AG04449 (cell line): ENCODE results near the gene ABCA1.
"Not testable (repeated sequence)": the region's sequence is repeated elsewhere in the genome, so short reads cannot be mapped to it uniquely, and the experiment has no call there.

ENCODE experiments used
- CTCF ChIA-PET: fragments of 350-600 bp; formaldehyde crosslinking; extraction: SDS; loops from one replicate; lab custom pipeline; 2021; ENCODE audit warnings: antibody characterized with exemption; lab: Yijun Ruan, JAX
- POLR2A ChIA-PET: fragments of 400-600, 350-600 bp; formaldehyde crosslinking; extraction: SDS; loops from one replicate; lab custom pipeline; 2020; ENCODE audit warnings: antibody characterized with exemption, inconsistent platforms; lab: Yijun Ruan, JAX
- DNase-seq: peaks from one replicate; pipeline ENCODE4 v3.0.0-alpha.2; 2010; ENCODE audit warnings: low read depth, low spot score
- H3K4me3 ChIP-seq: 2 replicates; pipeline ENCODE4 v1.5.1; 2011; ENCODE audit warnings: low read depth, mild to moderate bottlenecking, control low read depth, low read length
- CTCF ChIP-seq: IDR thresholded peaks from one replicate; pipeline ENCODE4 v1.5.1; 2011; ENCODE audit warnings: mild to moderate bottlenecking, moderate library complexity, low read length, control low read depth, inconsistent platforms; ENCODE audit not compliant: insufficient read depth; ENCODE audit errors: missing control alignments

Gene ABCA1

GRCh38 chr9:104858271-104858670, 69.7 kb downstream of the ABCA1 start:
- no peak for TF ChIP-seq CTCF
- no peak for DNase-seq
- no peak overlapping the region for H3K4me3 ChIP-seq
- CTCF ChIA-PET, result interaction anchor here (0.7 to 1.5 kb wide), 3 partner anchors 65 to 557 kb away, joined by 3 read pairs; no protein-coding TSS in a partner anchor
- POLR2A ChIA-PET, result interaction anchor here (0.9 kb wide), 1 partner anchor 69 kb away, joined by 3 read pairs; the partner anchor contains the start of gene ABCA1

DNA sequence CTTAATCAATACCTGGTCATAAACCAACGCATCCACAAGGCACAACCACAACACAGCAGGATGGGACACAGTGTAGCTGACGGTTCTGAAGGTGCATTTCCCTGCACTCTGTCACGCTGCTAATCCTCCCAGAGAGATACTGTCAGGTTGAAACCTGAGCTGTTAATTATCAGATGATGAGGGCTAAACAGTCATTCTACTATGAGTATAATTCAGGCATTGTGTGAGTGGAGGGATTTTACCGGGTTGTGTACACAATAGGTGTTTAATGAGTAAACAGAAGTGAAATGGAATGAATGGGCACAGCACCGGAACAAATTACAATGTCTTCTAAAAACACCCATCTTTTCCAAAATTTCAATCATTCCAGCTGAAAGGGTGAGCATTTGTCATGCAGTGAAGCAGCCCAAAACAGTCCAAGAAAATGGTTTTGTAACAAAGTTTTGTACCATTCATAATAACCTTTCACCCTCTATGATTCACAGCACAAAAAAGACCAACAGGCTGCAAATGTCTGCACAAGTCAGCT, 71.5 kb downstream of the ABCA1 start:
- no peak overlapping the region for H3K4me3 ChIP-seq
- TF ChIP-seq CTCF, result no peak
- ChIA-PET CTCF (interaction anchor here (1.5 kb wide), 1 partner anchor 559 kb away, joined by 3 read pairs; no protein-coding TSS in a partner anchor), POLR2A (no interaction called here)
- DNase-seq, result no peak

GRCh38 chr9:104855807-104856206, 72.1 kb downstream of the ABCA1 start:
- no peak overlapping the region for H3K4me3 ChIP-seq
- ChIA-PET POLR2A (no interaction called here), CTCF (no interaction called here)
- no peak for DNase-seq
- TF ChIP-seq CTCF, result no peak

DNA sequence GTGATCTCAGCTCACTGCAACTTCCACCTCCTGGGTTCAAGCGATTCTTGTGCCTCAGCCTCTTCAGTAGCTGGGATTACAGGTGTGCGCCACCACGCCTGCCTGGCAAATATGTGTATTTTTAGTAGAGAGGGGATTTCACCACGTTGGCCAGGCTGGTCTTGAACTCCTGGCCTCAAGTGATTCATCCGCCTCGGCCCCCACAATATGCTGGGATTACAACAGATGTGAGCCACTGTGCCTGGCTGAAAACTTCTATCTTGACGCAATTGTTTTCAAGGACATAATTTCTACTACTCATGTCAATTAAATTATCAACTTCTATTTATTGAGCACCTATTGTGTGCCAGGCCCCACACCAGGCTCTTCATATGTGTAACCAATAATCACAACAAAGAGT, 72.7 kb downstream of the ABCA1 start:
- POLR2A ChIA-PET, H3K4me3 ChIP-seq, DNase-seq: not testable (repeated sequence)
- CTCF ChIA-PET, result interaction anchor here (1.2 to 3.3 kb wide), 2 partner anchors 9 to 18 kb away, joined by 4 to 23 read pairs; no protein-coding TSS in a partner anchor

DNA sequence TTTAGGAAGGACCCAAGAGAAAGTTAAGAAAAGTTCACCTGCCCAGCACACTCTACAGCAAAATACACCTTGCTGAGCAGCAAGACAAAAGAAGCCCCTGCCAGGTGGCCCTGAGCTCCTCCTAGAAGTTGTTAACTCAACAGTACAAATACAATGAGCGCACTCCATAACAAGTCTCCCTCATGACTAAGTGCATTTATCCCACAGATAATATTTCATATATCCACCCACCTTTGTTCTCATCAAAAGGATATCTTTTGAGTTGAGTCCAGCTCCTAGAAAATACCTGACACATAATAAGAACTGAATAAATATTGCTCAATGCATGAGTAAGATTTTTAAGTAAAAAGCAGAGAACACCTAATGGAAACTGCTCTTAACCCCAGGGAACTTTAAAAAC, 73.3 kb downstream of the ABCA1 start:
- H3K4me3 ChIP-seq, result no peak overlapping the region
- no peak for DNase-seq
- POLR2A ChIA-PET, result no interaction called here
- TF ChIP-seq CTCF, result no peak
- CTCF ChIA-PET, result interaction anchor here (1.2 to 3.3 kb wide), 3 partner anchors 9 to 209 kb away, joined by 3 to 23 read pairs (median 4); no protein-coding TSS in a partner anchor

GRCh38 chr9:104853683-104854082, 74.3 kb downstream of the ABCA1 start:
- TF ChIP-seq CTCF, result no peak
- ChIA-PET CTCF (interaction anchor here (0.8 to 3.3 kb wide), 5 partner anchors 10 to 210 kb away, joined by 3 to 23 read pairs (median 3); no protein-coding TSS in a partner anchor), POLR2A (no interaction called here)
- no peak for DNase-seq
- H3K4me3 ChIP-seq, result no peak overlapping the region
